ENCODE measurements around the gene FAM174C.

The FAM174C gene

GRCh38 chr19:1251330-1252220 is 23.8 kb upstream of the FAM174C start:
- peak; percentile 68 to 78 for DNase-seq

- peak; percentile 70 to 76 for DNase-seq
Observed at GRCh38 chr19:1252221-1252820, 23.0 kb upstream of the FAM174C start.

- DNase-seq, result peak; percentile 81 to 85
Observed at GRCh38 chr19:1252821-1253513, 22.4 kb upstream of the FAM174C start.

- no peak for DNase-seq
Observed at GRCh38 chr19:1253514-1254080, 21.7 kb upstream of the FAM174C start.

- no peak for DNase-seq
Observed at GRCh38 chr19:1254081-1254527, 21.2 kb upstream of the FAM174C start.

- DNase-seq, result no peak
Observed at GRCh38 chr19:1254530-1255185, 20.7 kb upstream of the FAM174C start.

- no peak for DNase-seq
Observed at GRCh38 chr19:1255186-1256161, 19.9 kb upstream of the FAM174C start.

- no peak for DNase-seq
Observed at GRCh38 chr19:1256646-1257474, 18.5 kb upstream of the FAM174C start.

- no peak for DNase-seq
Observed at GRCh38 chr19:1257475-1258162, 17.7 kb upstream of the FAM174C start.

GRCh38 chr19:1258163-1258492 is 17.2 kb upstream of the FAM174C start:
- DNase-seq, result no peak

- no peak for DNase-seq
Observed at GRCh38 chr19:1258707-1259205, 16.6 kb upstream of the FAM174C start.

- DNase-seq, result peak; percentile 77 to 84
Observed at GRCh38 chr19:1259206-1259875, 16.0 kb upstream of the FAM174C start.

- peak; percentile 65 to 69 for DNase-seq
Observed at GRCh38 chr19:1259876-1260748, 15.2 kb upstream of the FAM174C start.

- peak; percentile 95 to 97 for DNase-seq
Observed at GRCh38 chr19:1260749-1261537, 14.4 kb upstream of the FAM174C start.

GRCh38 chr19:1261538-1261797 is 13.9 kb upstream of the FAM174C start:
- DNase-seq, result no peak

GRCh38 chr19:1261798-1262622 is 13.3 kb upstream of the FAM174C start:
- DNase-seq, result peak in 1 of 2 experiments; percentile 44

Measured in activated CD4-positive, alpha-beta T cell treated with anti-CD3 and anti-CD28 coated beads, Interleukin-2, amount 50 U/mL, for 48 hours (primary cell).